Colonic mucosa (tissue), 4 donors: Measurements from ENCODE around the gene PRR35. TPM values are rescaled to one million over a fixed set of nuclear protein-coding genes. Genes with fewer than 3 reads are reported as not detected.

Experiments
- DNase-seq: peaks from one replicate; pipeline ENCODE4 v3.0.0-alpha.2; 2020
- H3K27ac ChIP-seq: fragments of 200-600 bp; one replicate; pipeline ENCODE4 v1.8.0; 2021
- H3K27me3 ChIP-seq: fragments of 200-600 bp; one replicate; pipeline ENCODE4 v1.8.0; 2021
- H3K36me3 ChIP-seq: fragments of 200-600 bp; one replicate; pipeline ENCODE4 v1.8.0; 2021
- H3K4me1 ChIP-seq: fragments of 200-600 bp; one replicate; pipeline ENCODE4 v1.8.0; 2021; ENCODE audit warnings: mild to moderate bottlenecking
- H3K4me3 ChIP-seq: fragments of 200-600 bp; one replicate; pipeline ENCODE4 v1.8.0; 2021
- H3K9ac ChIP-seq, 2 donors: one replicate each; pipeline ENCODE4 v1.7.0; 2013; ENCODE audit warnings: control low read depth in 2 of 2, low read depth in 2 of 2, low read length in 2 of 2
- H3K9me3 ChIP-seq: fragments of 200-600 bp; one replicate; pipeline ENCODE4 v1.8.0; 2021
- CTCF ChIP-seq: fragments of 200-600 bp; IDR thresholded peaks from one replicate; pipeline ENCODE4 v1.8.0; 2022; ENCODE audit warnings: antibody characterized with exemption, mild to moderate bottlenecking
- intact Hi-C: fragments of 100-400 bp; cut with DNase I; formaldehyde crosslinking; loops from one replicate; pipeline ENCODE4 v1.14.1; 2022
- total RNA-seq, 2 donors: library from RNA; stranded (reverse); fragmentation: NEBNext Ultra II Directional in 1 of 2; extraction: Animal tissue kit (Norgen Biotek cat#: 25700) in 1 of 2; gene quantifications; one replicate each; pipeline ENCODE4 v1.2.1, GENCODE V29; 2021
- donor health status: healthy.
- donor health status: DM: no; HTN: no; CAD: no.
- donor health status: DM: no; HTN: no; CAD: no.

PRR35 gene
- total RNA-seq, 2 donors from 2014 or later, result not detected

- no peaks in the 10 kb centered on the region for H3K9me3 ChIP-seq
- no peak overlapping the region for H3K4me3 ChIP-seq
- H3K27me3 ChIP-seq, result no peaks in the 10 kb centered on the region
- no peak overlapping the region for H3K9ac ChIP-seq
- peaks cover 5% of the 10 kb centered on the region for H3K4me1 ChIP-seq
- TF ChIP-seq CTCF, result no peak
- intact Hi-C loops, result no loop called here
- H3K27ac ChIP-seq, result no peak overlapping the region
- no peaks in the 10 kb centered on the region for H3K36me3 ChIP-seq
- DNase-seq, result no peak
Measured at GRCh38 chr16:598823-599739, 38.9 kb downstream of the PRR35 start.

GRCh38 chr16:600781-601180 lies 40.6 kb downstream of the PRR35 start:
- H3K36me3 ChIP-seq, result no peaks in the 10 kb centered on the region
- intact Hi-C loops, result no loop called here
- no peak for DNase-seq

GRCh38 chr16:603933-604332 lies 43.7 kb downstream of the PRR35 start:
- Histone ChIP-seq H3K27me3 (no peaks in the 10 kb centered on the region), H3K4me3 (no peak overlapping the region), H3K27ac (no peak overlapping the region), H3K4me1 (no peaks in the 10 kb centered on the region), H3K9me3 (no peaks in the 10 kb centered on the region), H3K9ac (no peak overlapping the region), H3K36me3 (no peaks in the 10 kb centered on the region)
- TF ChIP-seq CTCF, result no peak
- DNase-seq, result no peak
- intact Hi-C loops, result no loop called here

More at GRCh38 chr16:600781-601180, 40.6 kb downstream of the PRR35 start:
- TF ChIP-seq CTCF, result no peak
- Histone ChIP-seq H3K27ac (no peak overlapping the region), H3K27me3 (no peaks in the 10 kb centered on the region), H3K4me3 (no peak overlapping the region), H3K4me1 (no peaks in the 10 kb centered on the region), H3K9ac (no peak overlapping the region), H3K9me3 (no peaks in the 10 kb centered on the region)

- Histone ChIP-seq H3K36me3 (no peaks in the 10 kb centered on the region), H3K4me3 (no peak overlapping the region), H3K9ac (no peak overlapping the region), H3K9me3 (no peaks in the 10 kb centered on the region), H3K27me3 (no peaks in the 10 kb centered on the region), H3K4me1 (no peaks in the 10 kb centered on the region), H3K27ac (no peak overlapping the region)
- DNase-seq, result no peak
- no peak for TF ChIP-seq CTCF
- intact Hi-C loops, result no loop called here
Measured at GRCh38 chr16:606656-607307, 46.6 kb downstream of the PRR35 start.

GRCh38 chr16:608019-608418 lies 47.8 kb downstream of the PRR35 start:
- H3K36me3 ChIP-seq, result no peaks in the 10 kb centered on the region
- H3K4me3 ChIP-seq, result no peak overlapping the region
- H3K27ac ChIP-seq, result no peak overlapping the region
- no peaks in the 10 kb centered on the region for H3K9me3 ChIP-seq
- no peak overlapping the region for H3K9ac ChIP-seq
- H3K4me1 ChIP-seq, result no peaks in the 10 kb centered on the region
- no peaks in the 10 kb centered on the region for H3K27me3 ChIP-seq
- no peak for TF ChIP-seq CTCF
- intact Hi-C loops, result no loop called here
- no peak for DNase-seq
